GM19397 (cell line): Measurements from ENCODE around the gene EIF5AL1.
"Not testable (repeated sequence)": the region's sequence is repeated elsewhere in the genome, so short reads cannot be mapped to it uniquely, and the experiment has no call there.

Experiments used
- ATAC-seq: cut with Tn5 transposase; IDR thresholded peaks from one replicate; pipeline ENCODE4 v1.9.1; 2021; ENCODE audit warnings: mild to moderate bottlenecking, moderate library complexity; ENCODE audit not compliant: unreplicated experiment

EIF5AL1 gene

GRCh38 chr10:79555354-79556309 is 43.3 kb downstream of the EIF5AL1 start:
- ATAC-seq, result no peak

GRCh38 chr10:79556961-79557360 is 44.6 kb downstream of the EIF5AL1 start:
- not testable (repeated sequence) for ATAC-seq

DNA sequence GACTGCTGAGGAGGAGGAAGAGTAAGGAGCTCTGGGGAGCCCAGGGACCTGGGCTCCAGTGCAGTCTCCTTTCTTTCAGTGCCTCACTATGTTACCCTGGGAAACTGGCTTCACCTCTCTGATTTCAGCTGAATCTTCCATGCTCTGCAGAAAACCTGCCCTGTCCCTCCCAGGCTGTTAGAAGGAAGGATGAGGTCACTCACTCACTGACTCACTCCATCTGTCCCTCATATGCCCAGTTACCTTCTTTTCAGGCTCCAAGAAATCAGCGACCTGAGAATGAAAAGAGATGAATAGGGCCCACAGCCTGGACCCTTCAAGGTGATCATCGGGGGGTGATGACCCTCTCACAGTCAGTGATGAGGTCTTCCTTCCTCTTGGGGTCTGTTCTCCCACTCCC is 47.4 kb downstream of the EIF5AL1 start:
- ATAC-seq, result no peak

GRCh38 chr10:79560160-79560709 is 47.9 kb downstream of the EIF5AL1 start, which contains the start of gene SFTPA2:
Gene SFTPA2, minus strand, starts transcription at chr10:79560407. Its CDS starts 924 bp downstream, at chr10:79559483.
- no peak for ATAC-seq

DNA sequence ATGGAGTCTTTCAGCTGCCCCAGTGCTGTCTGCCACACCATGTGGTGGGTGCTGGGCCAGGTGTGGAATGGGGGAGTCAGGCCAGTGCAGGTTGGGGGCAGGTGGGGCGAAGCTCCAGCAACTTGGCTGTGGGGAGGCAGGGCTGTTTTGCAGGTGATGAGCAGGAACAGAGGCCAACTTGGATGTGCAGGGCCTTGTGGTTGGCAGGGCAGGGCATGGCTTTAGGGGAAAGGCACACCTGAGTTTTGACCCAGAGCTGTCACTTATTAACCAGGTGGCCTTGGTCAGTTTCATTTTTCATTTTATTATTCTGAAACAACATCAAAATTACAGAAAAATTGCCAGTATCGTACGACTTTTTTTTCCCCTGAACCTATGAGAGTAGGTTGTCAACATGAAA is 48.9 kb downstream of the EIF5AL1 start:
- ATAC-seq, result no peak

DNA sequence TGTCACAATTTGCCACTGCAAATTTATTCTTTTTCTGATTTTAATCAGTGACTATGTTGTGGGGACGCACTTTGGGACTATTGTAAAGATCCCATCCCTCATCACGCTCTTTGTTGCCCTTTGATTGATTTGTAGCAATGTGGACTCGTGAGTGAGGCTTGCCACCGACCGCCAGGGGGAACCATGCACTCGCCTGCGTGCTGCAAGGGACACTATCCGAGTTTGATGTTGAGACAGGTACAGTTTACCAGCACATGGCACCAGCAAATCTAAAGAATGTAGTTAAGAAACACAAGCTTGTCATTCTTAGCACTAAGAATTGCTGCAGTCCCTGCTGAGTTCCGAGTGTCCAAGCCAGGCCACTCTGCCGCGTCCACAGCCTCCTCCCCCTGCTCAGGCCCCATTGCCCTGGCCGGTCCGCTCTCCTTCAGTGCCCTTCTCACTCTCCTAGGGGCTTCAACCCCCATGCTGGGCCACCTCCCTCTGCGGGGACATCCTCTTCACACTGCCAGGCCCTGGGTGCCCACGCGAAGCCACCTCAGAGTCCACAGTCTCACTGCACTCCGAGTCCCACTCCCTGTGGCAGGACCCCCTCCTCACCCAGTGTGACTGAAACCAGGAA is 49.9 kb downstream of the EIF5AL1 start:
- peak; percentile 68 for ATAC-seq

DNA sequence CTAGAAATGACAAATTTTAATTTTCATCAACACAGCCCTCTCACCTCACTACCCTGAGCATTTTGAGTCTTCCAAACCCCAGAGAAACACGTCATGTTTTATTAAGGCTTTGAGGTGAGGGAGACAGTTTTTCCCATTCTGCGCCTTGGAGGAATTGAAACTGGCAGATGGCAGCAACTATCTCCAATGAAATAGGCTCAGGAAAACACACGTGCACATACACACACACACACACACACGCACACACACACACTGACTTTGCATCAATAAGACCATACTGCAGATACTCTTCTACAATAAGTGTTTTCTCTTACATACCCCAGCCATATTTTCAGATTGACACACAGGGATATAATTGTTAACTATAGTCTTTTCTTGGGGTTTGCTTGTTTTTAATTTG is 51.1 kb downstream of the EIF5AL1 start:
- no peak for ATAC-seq
